HG02798 (cell line): ENCODE measurements around the gene CHIA.
A peak's percentile ranks its signal among the peaks of the same experiment; 100 is the strongest.

ENCODE experiments used
- ATAC-seq: cut with Tn5 transposase; IDR thresholded peaks from one replicate; pipeline ENCODE4 v1.9.1; 2021; ENCODE audit warnings: mild to moderate bottlenecking; ENCODE audit not compliant: unreplicated experiment, poor library complexity

Gene CHIA

GRCh38 chr1:111290630-111291029, at the start of gene CHIA:
CHIA (plus strand) TSS chr1:111290851; CDS start chr1:111310468, 19,617 bp downstream.
- ATAC-seq = no peak

GRCh38 chr1:111241797-111242196, 48.9 kb upstream of the CHIA start:
- ATAC-seq = no peak

DNA sequence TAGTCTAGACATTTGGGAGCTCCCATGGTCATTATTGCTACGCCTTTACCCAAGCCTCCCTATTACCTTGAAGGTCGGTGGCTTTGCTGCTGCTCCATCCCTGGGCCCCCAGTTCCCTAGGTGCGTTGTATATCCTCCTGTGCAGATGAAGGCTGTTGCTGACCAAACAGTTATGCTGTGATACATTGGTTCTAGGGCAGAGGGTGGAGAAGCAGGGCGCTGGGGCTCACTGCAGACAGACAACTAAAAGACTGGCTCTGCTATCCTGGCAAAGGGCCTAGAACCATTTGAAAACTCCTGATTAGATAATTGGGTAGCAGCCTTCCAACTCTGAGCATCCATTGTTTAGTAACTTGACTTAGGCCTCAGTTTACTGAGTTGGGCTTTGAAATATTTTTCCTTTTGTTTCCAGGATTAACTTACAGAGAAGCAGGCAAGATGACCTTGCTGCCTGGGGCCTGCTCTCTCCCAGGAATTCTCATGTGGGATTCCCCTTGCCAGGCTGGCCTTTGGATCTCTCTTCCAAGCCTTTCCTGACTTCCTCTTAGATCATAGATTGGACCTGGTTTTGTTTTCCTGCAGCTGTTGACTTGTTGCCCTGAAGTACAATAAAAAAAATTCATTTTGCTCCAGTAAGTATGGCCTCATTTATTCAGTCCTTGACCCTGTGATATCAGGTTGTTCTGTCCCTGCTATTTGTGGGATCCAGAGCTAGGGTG, 47.7 kb upstream of the CHIA start:
- no peak for ATAC-seq

GRCh38 chr1:111247125-111247838, 43.4 kb upstream of the CHIA start:
- ATAC-seq = no peak

DNA sequence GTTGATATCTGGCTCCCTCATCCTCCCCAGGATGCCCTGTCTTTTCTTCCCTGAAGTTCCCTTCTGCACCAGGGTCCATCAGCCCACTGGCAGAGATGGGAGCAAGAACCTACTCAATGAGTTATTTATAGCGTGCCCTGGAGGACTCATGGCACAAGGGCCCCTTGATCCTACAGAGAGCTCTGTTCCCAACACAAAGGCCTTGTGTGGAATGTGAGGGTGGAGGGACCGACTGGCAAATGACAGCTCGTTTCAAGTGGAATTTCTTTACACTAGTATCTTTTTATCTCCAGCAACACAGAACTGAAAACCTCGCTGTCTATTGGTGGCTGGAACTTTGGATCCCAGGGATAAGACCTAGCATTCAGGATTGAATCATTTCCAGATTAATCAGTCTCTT, 40.7 kb upstream of the CHIA start:
- ATAC-seq = no peak

- no peak for ATAC-seq
Measured at GRCh38 chr1:111251570-111251969, 39.1 kb upstream of the CHIA start.

GRCh38 chr1:111252786-111253185, 37.9 kb upstream of the CHIA start:
- no peak for ATAC-seq

DNA sequence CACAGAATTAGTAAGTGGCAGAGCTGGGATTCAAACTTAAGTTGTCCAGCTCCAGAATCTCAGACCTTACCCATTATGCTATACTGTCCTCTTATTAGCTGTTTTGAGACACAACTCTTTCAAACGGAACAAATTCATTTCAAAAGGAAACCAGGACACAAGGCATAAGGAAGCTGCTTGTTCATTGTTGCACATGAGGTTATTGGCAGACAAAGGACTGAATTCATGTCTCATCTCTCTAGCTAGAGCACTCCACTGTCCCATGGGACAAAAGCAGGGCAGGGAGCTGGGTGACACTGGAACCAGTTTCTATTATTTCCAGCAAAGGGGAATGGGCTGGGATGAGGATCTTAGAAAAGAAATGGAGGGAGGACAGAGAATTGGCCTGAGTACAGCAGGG, 36.8 kb upstream of the CHIA start:
- ATAC-seq = no peak

DNA sequence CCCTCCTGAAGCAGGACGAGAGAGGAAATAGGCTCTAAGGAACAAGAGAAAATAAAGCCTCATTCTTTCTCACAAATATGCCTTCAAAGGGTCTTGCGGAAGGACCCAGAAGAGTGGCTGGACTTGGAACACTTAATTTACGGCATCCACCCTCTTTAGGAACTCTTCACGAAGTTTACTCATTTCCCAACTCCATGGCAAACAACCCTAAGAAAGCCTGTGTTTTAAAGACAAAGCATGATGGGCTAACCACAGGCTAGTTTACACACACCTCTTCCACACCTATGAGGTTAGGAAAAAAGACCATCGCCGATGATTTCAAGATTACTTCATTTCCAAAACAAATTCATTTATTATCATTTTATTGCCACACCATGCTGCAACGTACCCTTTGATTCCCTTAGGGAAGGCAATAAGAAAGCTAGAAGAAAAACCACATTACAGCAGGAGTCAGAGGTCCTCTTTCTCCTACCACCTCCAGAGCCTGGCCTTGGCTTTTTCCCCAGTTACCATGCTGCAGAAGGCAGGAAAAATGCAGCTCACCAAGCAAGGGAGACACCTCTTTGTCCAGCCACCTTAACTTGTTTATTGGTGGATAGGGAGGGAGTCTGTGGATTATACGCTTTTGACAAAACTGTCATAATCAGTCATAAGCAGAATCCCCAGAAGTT, 33.5 kb upstream of the CHIA start:
- no peak for ATAC-seq

- ATAC-seq = no peak
Measured at GRCh38 chr1:111267801-111268508, 22.7 kb upstream of the CHIA start.

- ATAC-seq = no peak
Measured at GRCh38 chr1:111269825-111270406, 20.7 kb upstream of the CHIA start.

GRCh38 chr1:111270771-111271463, 19.7 kb upstream of the CHIA start:
- ATAC-seq = no peak

- no peak for ATAC-seq
Measured at GRCh38 chr1:111271464-111271801, 19.2 kb upstream of the CHIA start.

DNA sequence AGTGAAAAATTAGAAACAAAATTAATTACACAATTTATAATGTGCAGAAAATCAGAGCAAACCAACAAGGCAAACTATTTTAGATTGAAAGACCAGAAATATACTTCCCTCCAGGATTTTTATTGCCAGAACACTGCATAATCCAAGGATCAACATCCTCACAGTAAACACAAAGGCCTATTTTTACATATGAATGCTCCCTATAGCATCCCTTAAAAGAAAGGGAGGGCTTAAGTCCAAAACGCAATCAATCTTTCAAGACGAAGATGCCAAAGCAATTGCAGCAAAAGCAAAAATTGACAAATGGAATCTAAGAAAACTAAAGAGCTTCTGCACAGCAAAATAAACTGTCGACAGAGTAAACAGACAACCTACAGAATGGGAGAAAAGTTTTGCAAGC, 18.6 kb upstream of the CHIA start:
- no peak for ATAC-seq

DNA sequence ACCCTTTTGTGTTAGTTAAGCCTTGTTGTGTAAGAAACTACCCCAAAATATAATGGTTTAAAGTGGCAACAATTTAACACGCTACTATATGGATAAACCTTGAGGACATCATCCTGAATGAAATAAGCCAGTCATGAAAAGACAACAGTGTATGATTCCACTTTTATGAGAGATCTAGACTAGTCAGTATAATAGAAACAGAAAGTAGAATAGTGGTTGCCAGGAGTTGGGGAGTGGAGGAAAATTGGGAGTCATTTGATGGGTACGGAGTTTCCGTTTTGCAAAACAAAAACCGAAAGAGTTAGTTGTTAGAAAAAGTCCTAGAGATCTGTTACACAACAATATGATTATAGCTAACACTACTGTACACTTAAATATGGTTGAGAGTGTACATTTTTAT, 16.0 kb upstream of the CHIA start:
- peak; percentile 33 for ATAC-seq

DNA sequence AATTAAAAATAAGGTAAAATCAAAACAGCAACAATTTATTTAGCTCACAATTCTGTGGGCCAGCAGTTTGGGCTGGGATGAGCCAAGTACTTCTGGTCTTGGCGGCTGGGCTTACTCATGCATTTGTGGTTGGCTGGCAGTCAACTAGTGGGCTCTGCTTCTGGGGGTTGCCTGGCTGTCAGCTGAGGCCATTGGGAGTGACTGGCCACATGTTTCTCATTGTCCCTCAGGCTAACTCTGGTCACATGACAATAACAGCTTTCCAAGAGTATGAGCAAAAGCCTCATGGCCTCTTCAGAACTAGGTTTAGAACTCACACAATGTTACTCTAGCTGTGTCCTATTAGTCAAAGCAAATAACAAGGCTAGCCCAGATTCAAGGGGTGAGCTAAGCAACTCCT, 15.6 kb upstream of the CHIA start:
- peak; percentile 52 for ATAC-seq

- ATAC-seq = no peak
Measured at GRCh38 chr1:111275780-111276433, 14.7 kb upstream of the CHIA start.

GRCh38 chr1:111279144-111279543, 11.5 kb upstream of the CHIA start:
- no peak for ATAC-seq

DNA sequence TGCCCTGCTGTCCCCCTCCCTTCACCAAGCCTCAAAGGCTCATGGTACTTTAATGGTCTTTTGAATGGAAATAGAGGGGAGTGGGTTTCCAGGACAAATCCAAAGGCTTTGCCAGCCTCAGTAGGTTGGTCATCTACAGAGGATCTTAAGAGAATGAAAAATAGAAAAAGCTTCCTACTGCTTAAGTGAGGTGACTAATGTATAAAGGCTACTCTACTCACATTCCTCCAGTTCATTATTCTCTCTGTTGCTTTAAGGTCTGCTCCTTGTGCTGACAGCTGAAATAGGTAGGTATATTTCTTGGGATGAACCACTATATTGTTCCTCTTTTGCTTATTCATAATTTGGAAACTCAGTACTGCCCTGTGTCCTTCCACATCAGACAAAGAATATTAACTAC, 10.4 kb upstream of the CHIA start:
- ATAC-seq = no peak

- ATAC-seq = no peak
Measured at GRCh38 chr1:111281411-111281810, 9.2 kb upstream of the CHIA start.
